Skeletal muscle cell (primary cell): Measurements from ENCODE around the gene NDUFS3.

Experiments
- DNase-seq: peaks from one replicate; pipeline ENCODE4 v3.0.0-alpha.2; 2010; ENCODE audit warnings: low read depth
- H3K4me3 ChIP-seq: 2 replicates; pipeline ENCODE4 v1.5.1; 2011; ENCODE audit warnings: low read depth, mild to moderate bottlenecking, control low read depth, low read length, moderate library complexity

NDUFS3 gene

DNA sequence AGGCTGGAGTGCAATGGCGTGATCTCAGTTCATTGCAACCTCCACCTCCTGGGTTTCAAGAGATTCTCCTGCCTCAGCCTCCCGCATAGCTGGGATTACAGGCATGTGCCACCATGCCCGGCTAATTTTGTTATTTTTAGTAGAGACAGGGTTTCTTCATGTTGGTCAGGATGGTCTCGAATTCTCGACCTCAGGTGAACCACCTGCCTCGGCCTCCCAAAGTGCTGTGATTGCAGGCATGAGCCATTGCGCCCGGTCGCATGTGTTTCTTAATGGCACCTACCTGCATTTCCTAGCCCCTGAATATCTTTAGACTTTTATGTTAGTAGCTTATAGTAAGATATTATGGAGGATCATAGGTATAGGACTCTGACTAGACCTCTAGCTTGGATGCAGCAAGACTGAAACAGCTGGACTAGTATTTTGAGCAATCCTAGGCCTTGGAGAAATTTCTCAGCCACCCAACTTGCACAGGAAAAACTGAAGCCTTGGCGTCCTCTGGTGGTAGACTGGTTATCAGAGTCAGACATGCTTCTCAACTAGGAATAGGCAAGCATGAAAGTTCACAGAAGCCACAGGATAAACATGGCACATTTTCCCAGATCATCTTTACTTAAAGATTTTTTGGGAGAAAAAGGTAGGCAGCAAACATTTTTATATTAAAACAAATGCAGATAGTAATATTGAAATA, 38.0 kb downstream of the NDUFS3 start:
- peak; percentile 38 for DNase-seq
- H3K4me3 ChIP-seq: no peak overlapping the region

DNA sequence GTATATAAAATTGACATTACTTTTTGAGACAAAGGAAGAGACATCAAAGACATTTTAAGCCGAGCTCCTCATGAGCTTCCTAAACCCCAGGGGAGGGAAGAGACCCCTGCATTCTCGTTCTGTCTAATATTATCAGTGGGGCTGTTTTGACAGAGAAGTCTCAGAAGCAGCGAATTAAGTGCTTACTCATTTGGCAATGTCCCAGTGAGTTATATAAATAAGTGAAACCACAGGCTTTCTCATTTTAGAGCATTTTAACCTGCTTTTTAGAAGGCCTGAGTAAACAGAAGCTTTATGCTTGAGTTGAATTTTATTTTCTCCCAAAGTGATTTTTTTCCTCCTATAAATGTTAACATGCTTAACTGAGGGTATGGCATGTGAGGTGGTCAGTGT, 38.5 kb downstream of the NDUFS3 start:
- no peak overlapping the region for H3K4me3 ChIP-seq
- DNase-seq: peak; percentile 28

DNA sequence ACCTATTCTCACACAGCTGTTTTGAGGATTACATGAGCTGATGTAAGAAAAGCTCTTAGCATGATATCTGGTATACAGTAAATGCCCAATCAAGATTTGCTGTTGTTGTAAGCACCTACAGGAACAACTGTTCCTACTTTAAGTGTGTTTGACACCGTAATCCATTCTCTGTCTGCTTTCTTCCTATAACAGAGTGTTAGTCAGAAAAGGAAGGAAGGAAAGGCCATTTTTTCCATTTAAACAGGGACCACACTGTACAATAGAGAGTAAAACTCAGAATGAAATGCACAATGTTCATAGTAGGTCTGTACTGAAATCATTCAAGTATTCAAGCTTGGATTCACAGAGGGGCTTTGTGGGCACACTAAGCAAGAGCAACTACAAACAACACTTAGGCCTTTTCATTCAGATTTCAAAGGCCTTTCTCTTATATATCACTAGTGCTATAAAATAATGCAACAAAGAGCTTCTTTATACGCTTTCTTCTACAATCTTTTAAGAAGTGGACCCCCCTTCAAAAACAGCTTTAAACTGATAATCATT, 42.0 kb downstream of the NDUFS3 start:
- H3K4me3 ChIP-seq: no peak overlapping the region

DNA sequence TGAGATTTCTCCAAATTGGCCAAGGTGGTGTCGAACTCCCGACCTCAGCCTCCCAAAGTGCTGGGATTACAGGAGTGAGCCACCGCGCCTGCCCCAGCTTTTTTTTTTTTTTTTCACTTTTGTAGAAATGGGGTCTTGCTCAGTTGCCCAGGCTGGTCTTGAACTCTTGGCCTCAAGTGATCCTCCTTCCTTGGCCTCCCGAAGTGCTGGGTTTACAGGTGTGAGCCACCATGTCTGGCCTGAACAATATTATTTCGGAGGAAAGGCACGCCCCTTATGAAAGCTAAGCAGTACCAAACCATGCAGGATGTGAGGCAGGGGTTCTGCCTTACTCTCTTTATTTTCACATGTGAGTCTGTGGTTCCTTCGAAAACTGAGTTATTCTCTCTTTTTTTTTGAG, 47.4 kb downstream of the NDUFS3 start:
- DNase-seq: no peak

More for the DNA sequence above, 42.0 kb downstream of the NDUFS3 start:
- DNase-seq: no peak

DNA sequence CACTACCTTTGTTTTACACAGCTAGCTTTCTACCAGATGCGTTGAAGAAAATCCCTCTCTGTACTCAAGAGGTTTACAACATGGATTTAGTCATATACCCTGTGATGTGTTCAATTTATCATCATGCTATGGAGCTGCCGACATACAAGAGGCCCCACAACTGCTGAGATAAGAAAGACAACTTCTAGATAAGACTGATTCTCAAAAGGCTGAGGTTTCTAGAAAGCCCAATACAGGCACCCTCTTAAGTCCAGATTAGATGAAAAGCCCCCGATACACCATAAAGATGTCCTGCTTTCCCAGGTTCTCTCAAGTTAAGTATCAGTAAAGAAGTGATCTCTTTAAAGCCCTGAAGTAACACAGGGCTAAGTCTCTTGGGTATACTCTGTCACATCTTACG, 49.2 kb downstream of the NDUFS3 start:
- no peak for DNase-seq
- H3K4me3 ChIP-seq: no peak overlapping the region

More for the DNA sequence above, 47.4 kb downstream of the NDUFS3 start:
- H3K4me3 ChIP-seq: no peak overlapping the region

DNA sequence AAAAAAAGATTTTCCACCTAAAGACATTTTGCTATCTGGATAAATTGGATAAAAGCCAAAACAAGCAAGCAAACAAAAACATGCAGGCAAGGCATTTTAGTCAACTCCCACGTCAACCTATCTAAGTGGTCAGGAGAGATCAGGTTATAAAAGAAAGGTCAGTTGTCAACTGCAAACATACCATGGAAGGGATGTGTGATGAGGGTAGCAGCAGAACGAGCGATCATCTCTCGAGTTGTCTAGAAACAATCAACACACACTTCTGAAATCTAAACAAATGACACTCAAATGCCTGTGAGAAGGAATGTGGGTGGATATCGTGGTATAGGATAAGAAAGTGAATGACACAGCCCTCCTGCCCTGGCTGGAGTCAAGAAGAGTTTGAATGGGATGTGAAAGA, 52.6 kb downstream of the NDUFS3 start:
- H3K4me3 ChIP-seq: no peak overlapping the region
- no peak for DNase-seq
